Astrocyte of the spinal cord (primary cell): ENCODE results near the gene AKAP6.

Experiments
- DNase-seq: peaks from one replicate; pipeline ENCODE4 v3.0.0; 2011; ENCODE audit warnings: low read depth, low spot score
- H3K4me3 ChIP-seq: 2 replicates; pipeline ENCODE4 v1.5.1; 2011; ENCODE audit warnings: low read depth, mild to moderate bottlenecking, low read length, moderate library complexity
- CTCF ChIP-seq: IDR thresholded peaks from 2 replicates; pipeline ENCODE4 v1.5.1; 2012; ENCODE audit warnings: low read depth, mild to moderate bottlenecking, low read length, inconsistent platforms
- in situ Hi-C: cut with HindIII; loops from 2 replicates; pipeline ENCODE4 v1.10.0; 2017; ENCODE audit warnings: low sequenced_read_pairs

AKAP6 gene

GRCh38 chr14:32697704-32698103 is 368.6 kb downstream of the AKAP6 start:
- TF ChIP-seq CTCF: no peak
- no peak overlapping the region for H3K4me3 ChIP-seq

GRCh38 chr14:32698831-32699230 is 369.7 kb downstream of the AKAP6 start:
- in situ Hi-C loops: no loop called here
- TF ChIP-seq CTCF: no peak
- DNase-seq: peak; percentile 15
- H3K4me3 ChIP-seq: no peak overlapping the region

More at GRCh38 chr14:32697704-32698103, 368.6 kb downstream of the AKAP6 start:
- in situ Hi-C loops: no loop called here
- peak; percentile 70 for DNase-seq

GRCh38 chr14:32701475-32701874 is 372.4 kb downstream of the AKAP6 start:
- in situ Hi-C loops: no loop called here
- no peak for TF ChIP-seq CTCF
- no peak overlapping the region for H3K4me3 ChIP-seq
- DNase-seq: no peak

- TF ChIP-seq CTCF: no peak
- in situ Hi-C loops: no loop called here
- no peak for DNase-seq
- H3K4me3 ChIP-seq: no peak overlapping the region
Observed at GRCh38 chr14:32702088-32702487, 373.0 kb downstream of the AKAP6 start.

GRCh38 chr14:32702562-32702961 is 373.5 kb downstream of the AKAP6 start:
- no peak overlapping the region for H3K4me3 ChIP-seq
- no peak for TF ChIP-seq CTCF
- peak; percentile 51 for DNase-seq
- in situ Hi-C loops: no loop called here

GRCh38 chr14:32703183-32703621 is 374.1 kb downstream of the AKAP6 start:
- no peak overlapping the region for H3K4me3 ChIP-seq
- TF ChIP-seq CTCF: no peak
- peak; percentile 66 for DNase-seq
- in situ Hi-C loops: no loop called here
